Measurements from ENCODE around the gene PDE11A. TPM values are rescaled to one million over a fixed set of nuclear protein-coding genes. Genes with fewer than 3 reads are reported as not detected.

PDE11A gene
- total and polyA plus RNA-seq, 12 donors, result 0.26 to 2.9 (median 0.58) TPM

DNA sequence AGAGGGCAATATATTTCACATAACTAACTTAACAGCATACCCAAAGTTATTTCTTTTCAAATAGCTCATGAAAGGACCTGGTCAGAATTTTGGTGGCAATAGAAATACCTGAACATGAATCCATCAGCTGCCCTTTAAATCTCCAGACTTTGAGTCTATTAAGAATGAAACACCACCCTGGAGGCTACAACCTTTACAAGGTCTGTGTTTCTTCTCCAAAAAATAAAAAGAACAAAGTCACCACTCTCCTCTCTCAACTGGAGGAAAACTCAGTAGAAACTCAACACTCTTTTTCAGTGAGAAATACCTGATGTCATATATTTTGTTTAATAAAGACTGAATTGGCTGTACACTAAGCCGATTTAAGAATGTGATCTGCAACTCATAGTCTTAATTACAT is 475.7 kb downstream of the PDE11A start:
- no peaks in the 10 kb centered on the region for H3K27me3 ChIP-seq
- WGBS, 4 donors, result 89 to 98% (median 92%) methylated on average over 1 of the region's 1 CpG
- intact Hi-C loops (cut with DNase I), result no loop called here
- no peak for DNase-seq
- TF ChIP-seq, protein P1, sequence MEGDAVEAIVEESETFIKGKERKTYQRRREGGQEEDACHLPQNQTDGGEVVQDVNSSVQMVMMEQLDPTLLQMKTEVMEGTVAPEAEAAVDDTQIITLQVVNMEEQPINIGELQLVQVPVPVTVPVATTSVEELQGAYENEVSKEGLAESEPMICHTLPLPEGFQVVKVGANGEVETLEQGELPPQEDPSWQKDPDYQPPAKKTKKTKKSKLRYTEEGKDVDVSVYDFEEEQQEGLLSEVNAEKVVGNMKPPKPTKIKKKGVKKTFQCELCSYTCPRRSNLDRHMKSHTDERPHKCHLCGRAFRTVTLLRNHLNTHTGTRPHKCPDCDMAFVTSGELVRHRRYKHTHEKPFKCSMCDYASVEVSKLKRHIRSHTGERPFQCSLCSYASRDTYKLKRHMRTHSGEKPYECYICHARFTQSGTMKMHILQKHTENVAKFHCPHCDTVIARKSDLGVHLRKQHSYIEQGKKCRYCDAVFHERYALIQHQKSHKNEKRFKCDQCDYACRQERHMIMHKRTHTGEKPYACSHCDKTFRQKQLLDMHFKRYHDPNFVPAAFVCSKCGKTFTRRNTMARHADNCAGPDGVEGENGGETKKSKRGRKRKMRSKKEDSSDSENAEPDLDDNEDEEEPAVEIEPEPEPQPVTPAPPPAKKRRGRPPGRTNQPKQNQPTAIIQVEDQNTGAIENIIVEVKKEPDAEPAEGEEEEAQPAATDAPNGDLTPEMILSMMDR (IDR thresholded peaks at IDR 0.05), result no peak
- TF ChIP-seq POLR2A (IDR thresholded peaks at IDR 0.05), result no peak
- H3K4me1 ChIP-seq (replicated peaks in 1 of 2), result peaks cover 9 to 17% of the 10 kb centered on the region in 2 donors
- no peak overlapping the region for H3K4me3 ChIP-seq
- no peaks in the 10 kb centered on the region for H3K9me3 ChIP-seq (replicated peaks in 1 of 3)
- no peaks in the 10 kb centered on the region for H3K36me3 ChIP-seq (replicated peaks in 1 of 2)
- no peak overlapping the region for H3K27ac ChIP-seq

DNA sequence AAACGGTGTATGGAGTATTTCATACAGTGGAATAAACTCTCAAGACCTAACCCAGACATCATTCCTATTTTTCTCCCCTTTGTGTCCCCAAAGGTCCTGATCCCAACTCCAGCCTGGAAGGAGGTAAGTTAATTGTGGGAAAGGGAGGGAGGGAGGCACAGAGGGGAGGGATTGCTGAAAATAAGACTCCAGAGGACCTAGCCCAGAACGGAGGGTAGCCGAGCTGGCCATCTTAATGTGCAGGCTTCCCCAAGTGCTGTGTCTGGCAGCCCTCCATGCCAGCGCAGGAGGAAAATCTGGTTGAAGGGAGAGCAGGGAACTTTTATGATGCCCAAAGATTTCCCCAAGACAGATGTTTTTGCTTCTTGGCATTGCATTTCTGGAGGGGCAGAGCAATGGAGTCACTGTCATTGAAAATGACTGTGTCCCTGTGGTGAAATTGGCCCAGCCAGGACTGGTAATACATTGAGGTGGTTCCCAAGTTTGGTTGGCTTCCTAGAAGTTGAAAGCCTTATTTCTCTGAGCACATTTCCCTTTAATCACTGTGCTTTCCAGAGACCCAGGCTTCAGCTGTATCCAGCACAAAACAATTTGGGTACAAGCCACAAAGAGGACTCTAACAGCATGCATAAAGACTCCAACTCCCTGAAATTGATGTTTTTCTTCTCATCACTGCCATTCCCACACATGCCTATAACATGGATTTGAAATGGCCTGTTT is 477.3 kb downstream of the PDE11A start:
- H3K36me3 ChIP-seq (replicated peaks in 1 of 2), result no peaks in the 10 kb centered on the region
- 91 to 96% (median 93%) methylated on average over 4 of the region's 4 CpGs for WGBS, 4 donors
- no peaks in the 10 kb centered on the region for H3K27me3 ChIP-seq
- H3K9me3 ChIP-seq (replicated peaks in 1 of 3), result no peaks in the 10 kb centered on the region
- peaks cover 9 to 17% of the 10 kb centered on the region in 2 donors for H3K4me1 ChIP-seq (replicated peaks in 1 of 2)
- no peak overlapping the region for H3K4me3 ChIP-seq
- intact Hi-C loops (cut with DNase I), result no loop called here
- TF ChIP-seq, protein P1 (IDR thresholded peaks at IDR 0.05), result no peak
- TF ChIP-seq POLR2A (IDR thresholded peaks at IDR 0.05), result no peak
- no peak for DNase-seq
- no peak overlapping the region for H3K27ac ChIP-seq

DNA sequence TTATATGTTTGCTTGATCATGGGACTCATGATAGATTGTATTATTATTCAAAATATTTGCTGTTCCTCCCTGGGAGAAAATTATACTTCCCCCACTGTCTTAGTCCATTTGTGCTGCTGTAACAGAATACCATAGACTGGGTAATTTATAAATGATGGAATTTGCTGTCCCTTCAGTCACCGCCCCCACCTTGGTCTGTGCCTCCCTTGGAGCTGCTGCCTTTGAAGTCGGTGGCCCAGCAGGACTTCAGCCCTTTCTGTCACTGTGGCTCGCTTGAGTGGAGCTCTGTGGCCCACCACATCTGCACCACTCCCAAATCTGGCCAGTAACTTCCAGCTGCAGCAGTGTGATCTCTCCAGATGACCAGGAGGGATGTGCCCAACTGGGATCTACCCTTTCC is 479.2 kb downstream of the PDE11A start:
- no peak overlapping the region for H3K4me3 ChIP-seq
- intact Hi-C loops (cut with DNase I), result no loop called here

DNA sequence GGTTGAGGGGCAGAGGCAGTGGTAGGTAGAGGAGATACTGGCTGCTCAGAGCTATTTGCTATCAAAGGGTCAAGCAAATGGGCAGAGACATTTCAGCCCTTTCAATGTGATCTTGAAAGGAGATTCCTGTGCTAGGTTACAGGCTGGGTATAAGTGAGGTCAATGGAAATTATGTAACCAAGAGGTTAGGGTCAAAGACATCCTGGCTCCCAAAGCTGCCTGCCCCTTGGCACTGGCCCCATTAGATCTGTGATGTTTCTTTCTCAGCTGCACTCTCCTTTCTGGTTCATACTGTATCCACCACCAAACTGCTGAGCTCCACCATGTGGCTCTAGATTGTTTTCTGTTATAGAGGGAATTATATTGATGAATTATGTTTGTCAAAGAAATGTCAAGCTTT is 479.6 kb downstream of the PDE11A start:
- Histone ChIP-seq H3K4me1 (replicated peaks in 1 of 2) (peaks cover 0 to 3% of the 10 kb centered on the region in 2 donors), H3K36me3 (replicated peaks in 1 of 2) (no peaks in the 10 kb centered on the region), H3K27me3 (no peaks in the 10 kb centered on the region), H3K4me3 (no peak overlapping the region), H3K9me3 (replicated peaks in 1 of 3) (no peaks in the 10 kb centered on the region), H3K27ac (no peak overlapping the region)
- no peak for DNase-seq
- intact Hi-C loops (cut with DNase I), result no loop called here
- TF ChIP-seq POLR2A (IDR thresholded peaks at IDR 0.05), result no peak
- TF ChIP-seq, protein P1 (IDR thresholded peaks at IDR 0.05), result no peak

More for the DNA sequence above, 479.2 kb downstream of the PDE11A start:
- DNase-seq, result no peak
- Histone ChIP-seq H3K36me3 (replicated peaks in 1 of 2) (no peaks in the 10 kb centered on the region), H3K9me3 (replicated peaks in 1 of 3) (no peaks in the 10 kb centered on the region), H3K27me3 (no peaks in the 10 kb centered on the region), H3K4me1 (replicated peaks in 1 of 2) (peaks cover 5 to 8% of the 10 kb centered on the region in 2 donors), H3K27ac (no peak overlapping the region)
- WGBS, 4 donors, result 89 to 94% (median 91%) methylated on average over 3 of the region's 3 CpGs
- no peak for TF ChIP-seq POLR2A (IDR thresholded peaks at IDR 0.05)
- TF ChIP-seq, protein P1 (IDR thresholded peaks at IDR 0.05), result no peak

Measured in adrenal gland (tissue), 12 donors.